ENCODE measurements around the gene UBE2E3. TPM values are rescaled to one million over a fixed set of nuclear protein-coding genes. Genes with fewer than 3 reads are reported as not detected.
A peak's percentile ranks its signal among the peaks of the same experiment; 100 is the strongest.
"Not testable (repeated sequence)": the region's sequence is repeated elsewhere in the genome, so short reads cannot be mapped to it uniquely, and the experiment has no call there.

The UBE2E3 gene
- 121 TPM for polyA plus RNA-seq (2012; ENCODE audit: insufficient read depth, insufficient read length)

DNA sequence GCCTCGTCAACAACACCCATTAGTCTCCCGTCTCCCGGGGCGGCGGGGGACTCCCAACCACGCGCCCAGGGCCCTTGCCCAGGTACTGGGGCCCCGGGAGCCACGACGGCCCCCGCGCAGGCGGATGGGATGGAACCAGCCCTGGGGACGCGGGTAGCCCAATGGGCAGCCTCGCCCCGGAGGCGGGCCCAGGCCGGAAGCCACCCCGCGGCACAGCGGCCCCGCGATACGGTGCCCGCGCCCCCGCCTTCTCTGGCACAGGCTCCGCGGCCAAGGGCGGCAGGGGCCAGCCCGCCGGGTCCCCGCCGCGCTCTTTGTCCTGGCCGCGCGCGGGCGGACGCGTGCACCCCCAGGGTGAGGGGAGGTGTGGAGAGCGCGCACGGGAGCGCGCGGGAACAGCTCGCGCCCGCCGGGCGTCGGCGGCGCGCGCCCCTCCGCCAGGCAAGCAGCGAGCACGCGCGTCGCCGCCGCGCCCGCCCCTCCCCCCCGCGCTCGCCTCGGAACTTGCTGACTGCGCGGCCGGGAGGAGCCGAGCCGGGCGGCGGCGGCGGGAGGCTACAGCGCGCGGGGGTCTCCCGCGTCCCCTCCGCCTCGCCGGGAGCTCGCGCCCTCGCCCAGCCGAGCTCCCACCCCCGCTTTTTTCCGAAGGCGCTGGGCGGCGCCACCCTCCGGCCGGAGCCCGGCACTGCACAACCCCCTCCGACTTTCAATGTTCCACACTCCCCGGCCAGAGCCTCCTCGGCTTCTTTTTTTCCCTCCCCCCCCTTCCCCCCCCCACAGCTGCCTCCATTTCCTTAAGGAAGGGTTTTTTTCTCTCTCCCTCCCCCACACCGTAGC, at the start of gene UBE2E3:
TSS of gene UBE2E3 (plus strand) at position 500 of the 837 bp plus-strand sequence. CDS start 1,438 bp downstream, outside the sequence.
- peak within 1 kb of the TSS; percentile 89 for H3K4me3 ChIP-seq (ENCODE audit: low read length)
- DNase-seq (ENCODE audit: low read depth, low spot score), result peak; percentile 68

DNA sequence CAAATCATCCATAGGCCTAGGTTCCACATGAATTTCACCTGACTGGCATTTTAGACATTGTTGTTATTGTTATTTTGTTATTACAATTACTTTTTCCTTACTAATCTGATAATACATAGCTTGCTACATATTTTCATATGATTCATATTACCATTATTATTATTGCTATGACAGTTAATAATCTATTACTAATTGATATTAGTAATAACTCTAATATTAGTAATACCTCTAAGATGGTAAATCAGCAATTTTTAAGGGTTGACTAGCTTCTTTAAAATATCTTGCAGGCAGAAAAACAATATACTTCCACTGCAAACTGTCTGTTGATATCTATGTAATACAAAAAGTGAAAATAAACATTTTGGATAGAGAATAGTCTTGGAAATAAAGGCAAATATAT, 48.6 kb upstream of the UBE2E3 start:
- no peak overlapping the region for H3K4me3 ChIP-seq (ENCODE audit: low read length)
- no peak for DNase-seq (ENCODE audit: low read depth, low spot score)

DNA sequence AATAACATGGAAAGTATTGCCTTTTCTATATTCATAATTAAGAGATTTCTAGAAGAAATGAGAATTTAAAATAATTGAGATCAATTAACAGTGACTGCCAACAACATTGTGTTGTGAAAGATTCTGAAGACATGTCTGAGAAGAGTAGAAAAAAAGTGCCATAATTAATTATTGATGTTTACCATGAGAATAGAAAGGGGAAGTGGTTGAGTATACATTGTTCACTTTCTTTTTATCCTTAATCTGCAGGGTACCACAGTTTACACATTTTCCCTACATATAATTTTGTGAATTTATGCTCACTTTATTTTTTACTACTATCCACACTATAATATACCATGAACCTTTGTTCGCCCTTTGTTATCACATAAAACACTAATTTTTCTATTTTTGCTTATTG, 47.1 kb upstream of the UBE2E3 start:
- H3K4me3 ChIP-seq (ENCODE audit: low read length), result no peak overlapping the region
- no peak for DNase-seq (ENCODE audit: low read depth, low spot score)

DNA sequence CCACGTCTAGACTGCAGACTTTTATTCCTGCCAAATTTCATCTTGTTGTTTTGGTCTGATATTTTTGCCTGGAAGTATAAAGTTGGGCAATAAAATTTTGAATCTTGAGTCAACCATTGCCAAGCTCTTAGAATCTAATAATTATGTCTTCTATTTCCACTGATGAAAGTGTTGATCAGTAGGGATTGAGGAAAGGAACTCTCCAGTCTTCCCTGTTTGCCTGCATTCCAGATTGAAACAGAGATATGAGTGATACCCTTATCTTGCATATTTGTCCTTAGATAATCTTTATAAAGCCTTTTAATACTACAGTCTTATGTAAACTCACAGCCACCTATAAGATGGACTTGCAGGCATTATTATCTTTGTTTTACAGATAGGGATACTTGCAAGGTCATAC, 45.5 kb upstream of the UBE2E3 start:
- DNase-seq (ENCODE audit: low read depth, low spot score), result no peak

DNA sequence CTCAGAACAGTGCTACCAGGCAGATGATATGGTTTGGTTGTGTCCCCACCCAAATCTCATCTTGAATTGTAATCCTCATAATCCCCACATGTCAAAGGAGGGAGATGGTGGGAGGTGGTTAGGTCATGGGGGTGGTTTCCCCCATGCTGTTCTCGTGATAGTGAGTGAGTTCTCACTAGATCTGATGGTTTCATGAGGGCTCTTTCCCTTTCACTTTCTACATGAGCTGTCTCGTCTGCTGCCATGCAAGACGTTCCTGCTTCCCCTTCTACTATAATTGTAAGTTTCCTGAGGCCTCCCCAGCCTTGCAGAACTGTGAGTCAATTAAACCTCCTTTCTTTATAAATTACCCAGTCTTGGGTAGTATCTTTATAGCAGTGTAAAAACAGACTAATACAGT, 42.9 kb upstream of the UBE2E3 start:
- H3K4me3 ChIP-seq (ENCODE audit: low read length), result not testable (repeated sequence)
- DNase-seq (ENCODE audit: low read depth, low spot score), result peak; percentile 4

More for the DNA sequence above, 45.5 kb upstream of the UBE2E3 start:
- no peak overlapping the region for H3K4me3 ChIP-seq (ENCODE audit: low read length)

DNA sequence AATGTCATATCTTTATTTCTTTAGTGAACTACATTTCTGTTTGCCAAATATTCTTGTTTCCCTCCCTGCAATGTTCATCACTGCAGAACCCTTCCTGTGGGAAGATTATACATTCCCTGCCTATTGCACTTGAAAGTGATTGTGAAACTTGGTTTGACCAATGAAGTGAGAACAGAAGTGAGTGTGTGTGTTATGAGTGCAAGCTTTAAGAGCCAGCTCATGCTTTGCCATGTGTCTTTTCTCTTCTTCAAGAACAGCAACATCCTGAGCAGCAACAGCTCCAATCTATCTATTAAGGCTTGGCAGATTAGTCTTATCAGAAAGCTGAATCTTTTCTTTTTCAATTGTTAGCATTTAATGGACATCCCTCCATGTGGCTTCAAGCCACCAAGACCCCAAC, 42.0 kb upstream of the UBE2E3 start:
- H3K4me3 ChIP-seq (ENCODE audit: low read length), result no peak overlapping the region
- DNase-seq (ENCODE audit: low read depth, low spot score), result no peak

DNA sequence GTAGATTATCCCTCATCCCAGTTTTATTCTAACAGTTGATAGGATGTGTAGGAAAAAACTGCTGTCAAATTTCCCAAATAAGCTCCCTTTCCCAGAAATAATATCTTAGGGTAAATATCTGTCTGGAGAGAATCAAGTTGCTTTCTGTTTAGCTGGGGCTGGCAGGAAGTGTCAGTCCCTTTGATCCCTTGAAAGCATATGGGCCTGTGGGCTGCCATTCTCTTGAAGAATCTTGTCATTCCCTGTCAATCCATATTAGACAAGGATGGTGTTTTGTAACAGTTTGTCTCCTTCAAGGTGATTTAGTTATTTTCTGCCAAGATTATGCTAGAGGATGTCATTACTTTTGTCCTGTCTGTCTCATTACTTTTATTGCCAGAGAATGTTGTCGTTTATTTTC, 37.1 kb upstream of the UBE2E3 start:
- H3K4me3 ChIP-seq (ENCODE audit: low read length), result no peak overlapping the region
- DNase-seq (ENCODE audit: low read depth, low spot score), result no peak

DNA sequence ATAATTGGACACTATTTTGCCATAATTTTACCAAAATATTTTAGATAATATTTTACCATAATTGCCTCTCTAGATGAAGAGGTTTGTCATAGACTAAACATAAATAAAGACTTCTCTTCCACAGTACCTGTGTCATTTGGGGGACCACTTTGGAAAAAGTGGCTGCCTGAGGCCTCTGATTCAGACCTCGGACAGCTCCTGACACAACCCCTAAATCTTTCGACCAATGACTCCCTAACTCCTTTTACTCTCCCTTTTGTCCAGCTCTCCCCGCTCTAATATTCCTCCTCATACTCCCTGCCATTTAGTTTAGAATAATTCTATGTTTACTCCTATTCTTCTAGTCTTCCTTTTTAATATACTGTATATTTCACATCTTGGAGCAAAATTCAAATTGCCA, 36.0 kb upstream of the UBE2E3 start:
- H3K4me3 ChIP-seq (ENCODE audit: low read length), result no peak overlapping the region

DNA sequence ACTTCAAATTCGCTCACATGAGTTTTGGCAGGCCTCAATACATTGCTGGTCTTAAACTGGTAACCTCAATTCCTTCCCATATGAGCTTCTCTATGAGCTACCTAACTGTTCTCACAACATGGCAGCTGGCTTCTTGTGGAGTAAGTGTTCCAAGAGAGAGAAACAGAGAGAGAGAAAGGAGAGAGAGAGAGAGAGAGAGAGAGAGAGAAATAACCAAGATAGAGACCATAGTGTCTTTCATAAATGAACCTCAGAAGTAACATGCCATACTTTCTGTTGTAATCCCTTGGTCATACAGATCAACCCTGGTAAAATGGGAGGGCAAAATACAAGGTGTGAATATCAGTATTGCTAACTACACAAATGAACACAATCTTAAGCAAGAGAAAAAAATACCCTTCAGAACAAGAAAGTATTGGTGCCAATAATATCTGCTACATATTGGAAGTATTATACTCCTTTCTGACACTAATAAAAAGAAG, 33.2 kb upstream of the UBE2E3 start:
- DNase-seq (ENCODE audit: low read depth, low spot score), result no peak

More for the DNA sequence above, 36.0 kb upstream of the UBE2E3 start:
- DNase-seq (ENCODE audit: low read depth, low spot score), result no peak

DNA sequence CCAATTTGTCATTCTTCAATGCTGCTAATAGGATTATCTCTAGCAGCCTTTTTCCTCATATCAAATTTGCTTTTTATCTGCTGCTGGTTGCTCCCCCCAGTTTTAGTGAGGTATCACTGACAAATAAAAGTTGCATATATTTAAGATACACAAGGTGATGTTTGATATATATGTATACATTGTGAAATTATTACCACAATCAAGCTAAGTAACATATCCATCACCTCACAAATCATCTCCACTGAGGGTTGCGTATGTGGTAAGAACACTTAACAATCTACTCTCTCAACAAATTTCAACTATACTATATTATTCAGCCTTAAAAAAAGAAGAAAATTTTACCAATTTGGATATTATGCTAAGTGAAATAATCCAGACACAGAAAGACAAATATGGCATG, 30.5 kb upstream of the UBE2E3 start:
- H3K4me3 ChIP-seq (ENCODE audit: low read length), result no peak overlapping the region
- no peak for DNase-seq (ENCODE audit: low read depth, low spot score)

More for the DNA sequence above, 33.2 kb upstream of the UBE2E3 start:
- no peak overlapping the region for H3K4me3 ChIP-seq (ENCODE audit: low read length)

DNA sequence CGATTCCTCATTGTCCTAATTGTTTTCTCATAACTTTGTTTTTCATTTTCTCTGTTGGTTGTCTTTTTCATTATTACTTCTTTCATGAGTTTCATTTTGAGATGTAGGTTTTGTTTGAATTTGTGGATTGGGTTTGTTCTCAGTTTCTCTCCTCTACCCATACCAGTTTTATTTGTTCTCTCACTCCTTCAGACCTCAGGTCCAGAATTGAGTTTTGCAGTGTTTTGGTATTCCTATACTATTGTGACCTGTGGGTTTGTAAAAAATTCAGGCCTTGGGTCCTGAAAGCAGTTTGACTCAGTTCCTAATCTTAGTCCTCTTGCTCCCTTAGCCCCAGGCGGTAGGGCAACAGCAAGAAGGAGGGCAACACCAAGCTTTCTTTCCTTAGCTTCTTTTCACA, 28.3 kb upstream of the UBE2E3 start:
- H3K4me3 ChIP-seq (ENCODE audit: low read length), result no peak overlapping the region
- no peak for DNase-seq (ENCODE audit: low read depth, low spot score)

DNA sequence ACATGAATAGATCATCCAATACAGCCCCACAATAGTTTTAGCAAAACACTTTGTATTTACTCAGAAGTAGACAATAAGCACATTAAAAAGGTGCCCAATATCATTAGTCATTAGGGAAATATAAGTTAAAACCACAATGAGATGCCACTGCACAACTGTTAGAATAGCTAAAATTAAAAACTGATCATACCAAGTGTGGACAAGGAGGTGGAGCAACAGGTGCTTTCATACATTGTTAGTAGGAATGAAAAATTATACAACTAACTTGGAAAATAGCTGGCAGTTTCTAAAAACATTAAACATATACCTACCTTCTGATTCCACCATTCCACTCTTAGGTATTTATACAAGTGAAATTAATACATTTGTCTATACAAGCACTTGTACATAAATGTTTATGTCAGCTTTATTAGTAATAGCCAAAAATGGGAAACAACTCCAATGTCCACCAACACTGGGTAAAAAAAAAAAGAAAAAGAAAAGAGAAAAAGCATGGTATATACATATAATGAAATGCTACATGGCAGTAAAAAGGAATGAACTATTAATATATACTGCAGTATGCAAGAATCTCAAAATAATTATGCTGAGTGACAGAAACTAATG, 27.6 kb upstream of the UBE2E3 start:
- H3K4me3 ChIP-seq (ENCODE audit: low read length), result no peak overlapping the region
- DNase-seq (ENCODE audit: low read depth, low spot score), result no peak

DNA sequence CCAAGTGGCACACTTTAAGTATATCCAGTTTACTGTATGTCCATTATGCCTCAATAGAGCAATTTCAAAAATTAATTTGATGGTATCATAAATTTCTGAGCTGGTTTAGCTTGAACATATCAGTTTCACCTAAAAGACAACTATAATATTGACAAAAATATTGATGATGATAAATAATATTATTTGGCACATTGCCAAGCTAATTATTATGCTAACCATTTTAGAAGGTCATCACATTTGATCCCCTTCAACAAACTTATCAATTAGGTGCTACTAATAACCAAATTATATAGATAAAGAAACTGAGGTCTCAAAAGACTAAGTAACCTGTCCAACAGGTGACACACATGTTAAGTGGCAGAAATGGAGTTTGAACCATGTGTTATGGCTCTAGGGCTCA, 26.9 kb upstream of the UBE2E3 start:
- no peak for DNase-seq (ENCODE audit: low read depth, low spot score)

DNA sequence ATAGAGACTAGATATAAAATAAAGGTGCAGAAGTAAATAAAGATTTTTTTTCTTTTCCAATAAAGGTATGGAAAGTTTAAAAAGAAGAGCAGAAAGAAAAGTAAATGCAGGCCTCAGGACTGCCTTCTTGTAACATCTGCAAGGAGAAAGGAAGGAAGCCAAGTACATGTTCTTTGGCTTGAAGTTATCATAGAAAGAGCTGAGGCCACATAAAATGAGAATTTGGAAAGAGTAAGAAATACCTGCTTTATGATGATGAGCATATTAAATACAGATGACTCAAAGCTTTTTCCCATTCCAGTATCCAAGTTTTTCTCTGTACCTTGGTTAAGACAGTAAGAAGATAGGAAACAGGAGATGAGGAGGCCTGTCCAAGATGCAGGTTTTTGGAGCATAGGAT, 25.3 kb upstream of the UBE2E3 start:
- no peak overlapping the region for H3K4me3 ChIP-seq (ENCODE audit: low read length)
- no peak for DNase-seq (ENCODE audit: low read depth, low spot score)

More for the DNA sequence above, 26.9 kb upstream of the UBE2E3 start:
- no peak overlapping the region for H3K4me3 ChIP-seq (ENCODE audit: low read length)

DNA sequence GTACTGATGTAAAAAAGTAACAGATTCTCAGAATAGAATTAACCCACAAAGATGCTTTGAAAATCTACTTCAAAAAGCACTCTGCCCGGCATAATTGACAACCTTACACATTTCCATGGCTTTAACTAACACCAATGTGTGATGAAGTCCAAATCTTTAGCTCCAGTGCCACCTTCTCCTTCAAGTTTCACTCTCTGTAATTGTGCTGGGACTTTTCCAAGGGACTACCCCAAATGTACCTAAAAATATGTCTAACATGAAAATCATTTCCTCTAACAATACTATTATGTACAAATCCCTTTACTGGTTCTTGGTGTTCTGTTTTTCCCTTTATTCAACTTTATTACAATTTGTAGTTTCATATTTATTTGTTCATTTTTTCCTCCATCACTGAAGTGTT, 20.6 kb upstream of the UBE2E3 start:
- no peak for DNase-seq (ENCODE audit: low read depth, low spot score)
- no peak overlapping the region for H3K4me3 ChIP-seq (ENCODE audit: low read length)

DNA sequence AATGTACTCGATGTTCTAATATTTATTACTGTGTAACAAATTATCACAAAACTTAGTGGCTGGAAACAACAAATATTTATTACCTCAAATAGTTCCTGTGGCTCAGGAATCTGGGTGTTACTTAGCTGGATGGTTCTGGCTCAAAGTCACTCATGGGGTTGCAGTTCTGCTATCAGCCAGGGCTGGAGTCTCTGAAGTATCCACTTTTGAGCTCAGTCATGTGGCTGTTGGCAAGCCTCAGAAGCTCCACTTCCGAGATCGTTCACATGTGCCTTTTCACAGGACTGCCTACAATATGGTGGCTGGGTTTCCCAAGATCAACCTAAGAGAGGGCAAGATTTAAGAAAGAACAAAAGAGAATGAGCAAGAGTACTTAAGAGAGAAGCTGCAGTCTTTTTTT, 19.4 kb upstream of the UBE2E3 start:
- no peak for DNase-seq (ENCODE audit: low read depth, low spot score)

DNA sequence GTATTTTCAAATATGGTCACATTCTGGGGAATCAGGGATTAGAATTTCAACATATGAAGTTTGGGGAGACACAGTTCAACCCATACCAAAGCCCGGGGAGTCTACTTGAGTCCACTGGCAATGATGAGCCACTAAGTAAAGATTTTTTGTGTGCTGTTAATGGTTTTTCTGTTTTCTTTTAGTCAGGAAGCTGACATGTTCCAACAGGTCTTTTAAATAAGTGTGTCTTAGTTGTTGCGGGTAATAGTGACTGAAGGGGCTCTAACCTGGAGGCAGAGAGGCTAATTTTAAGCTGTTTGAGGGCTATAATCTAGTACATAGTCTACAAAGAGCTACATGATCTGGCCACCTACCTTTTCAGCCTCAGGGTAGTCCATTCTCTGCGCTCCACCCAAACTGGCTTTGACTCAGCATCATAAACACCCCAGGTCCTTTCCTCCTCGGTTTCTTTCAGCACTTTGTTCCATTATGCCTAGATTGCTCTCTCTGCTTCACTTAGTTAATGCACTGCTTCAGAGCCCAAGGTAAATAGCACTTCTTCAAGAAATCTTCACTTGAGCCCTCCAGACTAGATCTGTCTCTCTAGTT, 17.6 kb upstream of the UBE2E3 start:
- no peak overlapping the region for H3K4me3 ChIP-seq (ENCODE audit: low read length)
- DNase-seq (ENCODE audit: low read depth, low spot score), result no peak

More for the DNA sequence above, 19.4 kb upstream of the UBE2E3 start:
- no peak overlapping the region for H3K4me3 ChIP-seq (ENCODE audit: low read length)

DNA sequence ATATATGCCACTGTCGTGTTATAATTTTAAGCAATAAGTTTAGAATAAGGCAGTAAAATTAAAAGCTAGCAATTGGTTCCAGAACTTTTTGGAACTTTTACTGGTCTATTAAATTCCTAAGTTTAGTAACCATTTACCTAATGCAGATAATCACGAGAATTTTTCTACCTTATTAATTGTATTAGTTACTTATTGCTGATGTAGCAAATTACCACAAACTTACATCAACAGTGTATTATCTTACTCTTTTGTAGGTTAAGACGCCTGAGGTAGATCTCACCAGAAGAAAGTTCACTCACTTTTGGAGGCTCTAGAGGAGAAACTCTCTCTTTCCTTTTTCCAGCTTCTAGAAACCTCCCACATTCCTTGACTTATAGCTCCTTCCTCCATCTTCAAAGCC, 14.0 kb upstream of the UBE2E3 start:
- no peak for DNase-seq (ENCODE audit: low read depth, low spot score)

DNA sequence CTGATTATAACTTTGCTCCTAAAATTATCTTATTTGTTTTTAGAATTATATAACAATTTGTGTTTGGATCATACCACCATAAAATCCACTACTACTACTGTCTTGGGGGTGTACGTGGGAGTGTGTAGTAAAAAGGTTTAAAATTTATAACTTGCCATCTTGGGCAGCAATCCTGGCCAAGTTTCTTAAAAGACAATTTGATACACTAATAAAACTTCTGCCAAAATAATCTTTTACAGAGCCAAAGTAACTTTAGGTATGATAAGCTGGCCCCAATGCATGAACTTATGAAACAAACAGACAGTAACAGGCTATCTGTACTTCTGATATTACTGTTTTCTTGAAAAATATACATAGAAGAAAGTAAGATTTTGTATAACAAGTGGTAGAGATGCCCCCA, 11.3 kb upstream of the UBE2E3 start:
- H3K4me3 ChIP-seq (ENCODE audit: low read length), result no peak overlapping the region
- DNase-seq (ENCODE audit: low read depth, low spot score), result no peak

More for the DNA sequence above, 14.0 kb upstream of the UBE2E3 start:
- H3K4me3 ChIP-seq (ENCODE audit: low read length), result no peak overlapping the region

DNA sequence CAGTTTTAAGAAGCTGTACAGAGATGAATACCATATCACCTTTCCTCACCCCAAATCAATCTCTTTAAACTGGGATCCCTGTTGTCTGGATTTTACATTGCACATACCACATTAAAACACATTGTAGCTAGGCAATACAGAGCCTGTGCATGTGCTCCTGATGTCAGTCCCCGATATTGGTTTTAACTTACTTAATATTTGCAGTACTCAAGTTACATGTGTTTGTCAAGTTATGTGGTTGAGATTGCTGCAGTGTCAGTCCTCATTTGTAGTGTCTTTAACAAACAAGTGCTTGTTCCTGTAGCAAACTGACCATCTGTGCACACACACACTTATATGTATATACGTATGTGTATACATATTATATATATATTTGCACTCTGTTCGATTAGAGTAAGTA, 10.4 kb upstream of the UBE2E3 start:
- H3K4me3 ChIP-seq (ENCODE audit: low read length), result no peak overlapping the region
- DNase-seq (ENCODE audit: low read depth, low spot score), result no peak

All from Jurkat, Clone E6-1 (cell line).